Measurements from ENCODE around the gene SHROOM4. TPM values are rescaled to one million over a fixed set of nuclear protein-coding genes. Genes with fewer than 3 reads are reported as not detected.

SHROOM4 gene
- total RNA-seq, 4 donors from 2014 or later, result 8.6 to 15.1 (median 10.8) TPM

DNA sequence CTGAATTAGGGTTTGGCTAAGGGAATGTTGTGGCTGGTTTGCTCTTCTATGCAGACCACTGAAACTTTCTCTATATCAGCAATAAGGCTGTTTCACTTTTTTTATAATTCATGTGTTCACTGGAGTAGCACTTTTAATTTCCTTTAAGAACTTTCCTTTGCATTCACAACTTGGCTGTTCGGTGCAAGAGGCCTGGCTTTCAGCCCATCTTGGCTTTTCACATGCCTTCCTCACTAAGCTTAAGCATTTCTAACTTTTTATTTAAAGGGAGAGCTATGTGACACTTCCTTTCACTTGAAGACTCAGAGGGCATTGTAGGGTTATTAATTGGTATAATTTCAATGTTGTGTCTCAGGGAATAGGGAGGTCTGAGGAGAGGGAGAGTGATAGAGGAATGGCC, 142.3 kb downstream of the SHROOM4 start:
- Histone ChIP-seq H3K4me1 (no peaks in the 10 kb centered on the region), H3K27ac (no peak overlapping the region), H3K36me3 (no peaks in the 10 kb centered on the region), H3K27me3 (no peaks in the 10 kb centered on the region), H3K9me3 (no peaks in the 10 kb centered on the region), H3K4me3 (no peak overlapping the region)
- no peak for ATAC-seq
- WGBS, 2 donors (ENCODE audit: low coverage in 1 of 2), result 56% methylated on average over 1 of the region's 1 CpG; no CpG with 5 or more reads in 1 of the 2 donors
- TF ChIP-seq, protein P1, sequence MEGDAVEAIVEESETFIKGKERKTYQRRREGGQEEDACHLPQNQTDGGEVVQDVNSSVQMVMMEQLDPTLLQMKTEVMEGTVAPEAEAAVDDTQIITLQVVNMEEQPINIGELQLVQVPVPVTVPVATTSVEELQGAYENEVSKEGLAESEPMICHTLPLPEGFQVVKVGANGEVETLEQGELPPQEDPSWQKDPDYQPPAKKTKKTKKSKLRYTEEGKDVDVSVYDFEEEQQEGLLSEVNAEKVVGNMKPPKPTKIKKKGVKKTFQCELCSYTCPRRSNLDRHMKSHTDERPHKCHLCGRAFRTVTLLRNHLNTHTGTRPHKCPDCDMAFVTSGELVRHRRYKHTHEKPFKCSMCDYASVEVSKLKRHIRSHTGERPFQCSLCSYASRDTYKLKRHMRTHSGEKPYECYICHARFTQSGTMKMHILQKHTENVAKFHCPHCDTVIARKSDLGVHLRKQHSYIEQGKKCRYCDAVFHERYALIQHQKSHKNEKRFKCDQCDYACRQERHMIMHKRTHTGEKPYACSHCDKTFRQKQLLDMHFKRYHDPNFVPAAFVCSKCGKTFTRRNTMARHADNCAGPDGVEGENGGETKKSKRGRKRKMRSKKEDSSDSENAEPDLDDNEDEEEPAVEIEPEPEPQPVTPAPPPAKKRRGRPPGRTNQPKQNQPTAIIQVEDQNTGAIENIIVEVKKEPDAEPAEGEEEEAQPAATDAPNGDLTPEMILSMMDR (IDR thresholded peaks at IDR 0.05), result no peak
- TF ChIP-seq POLR2A (IDR thresholded peaks at IDR 0.05) (no peak), POLR2AphosphoS5 (IDR thresholded peaks at IDR 0.05) (no peak), EP300 (IDR thresholded peaks at IDR 0.05) (no peak)

DNA sequence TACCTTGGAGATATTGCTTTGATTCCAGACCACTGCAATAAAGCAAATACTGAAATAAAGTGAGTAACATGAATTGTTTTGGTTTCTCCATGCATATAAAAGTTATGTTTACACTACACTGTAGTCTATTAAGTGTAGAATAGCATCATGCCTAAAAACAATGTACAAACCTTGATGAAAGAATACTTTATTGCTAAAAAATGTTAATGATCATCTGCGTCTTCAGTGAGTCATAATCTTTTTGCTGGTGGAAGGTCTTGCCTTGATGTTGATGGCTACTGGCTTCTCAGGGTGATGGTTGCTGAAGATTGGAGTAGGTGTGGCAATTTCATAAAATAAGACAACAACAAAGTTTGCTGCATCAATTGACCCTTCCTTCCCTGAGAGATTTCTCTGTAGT, 145.1 kb downstream of the SHROOM4 start:
- TF ChIP-seq, protein P1 (IDR thresholded peaks at IDR 0.05), result no peak
- TF ChIP-seq POLR2A (IDR thresholded peaks at IDR 0.05), result no peak
- no peaks in the 10 kb centered on the region for H3K36me3 ChIP-seq
- no peak overlapping the region for H3K4me3 ChIP-seq
- H3K27me3 ChIP-seq, result no peaks in the 10 kb centered on the region
- H3K4me1 ChIP-seq, result no peaks in the 10 kb centered on the region
- ATAC-seq, result no peak
- H3K9me3 ChIP-seq, result no peaks in the 10 kb centered on the region
- WGBS, 2 donors (ENCODE audit: low coverage in 1 of 2), result 60 to 67% methylated on average over 1 of the region's 1 CpG
- no peak overlapping the region for H3K27ac ChIP-seq

DNA sequence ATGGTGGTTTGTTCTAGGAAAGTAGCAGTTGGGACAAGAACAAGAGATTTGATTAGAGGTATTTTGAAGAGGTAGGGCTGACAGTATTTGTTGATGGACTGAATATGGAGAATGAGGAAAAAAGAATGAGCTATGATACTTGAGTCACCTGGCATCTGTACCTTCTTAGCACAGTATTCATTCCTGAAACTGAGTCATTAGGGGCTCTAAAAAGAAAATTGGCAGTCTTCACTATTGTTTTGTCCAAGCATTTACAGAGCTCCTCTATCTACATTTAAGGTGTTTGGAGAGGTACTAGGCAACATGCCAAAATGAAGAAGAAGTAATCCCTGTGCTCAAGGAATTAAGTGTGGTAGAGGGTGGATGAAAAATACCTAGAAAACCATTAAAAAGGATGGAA, 165.8 kb downstream of the SHROOM4 start:
- Histone ChIP-seq H3K9me3 (no peaks in the 10 kb centered on the region), H3K4me1 (no peaks in the 10 kb centered on the region), H3K4me3 (no peak overlapping the region), H3K27ac (no peak overlapping the region), H3K27me3 (no peaks in the 10 kb centered on the region), H3K36me3 (no peaks in the 10 kb centered on the region)
- TF ChIP-seq POLR2A (IDR thresholded peaks at IDR 0.05) (no peak), POLR2AphosphoS5 (IDR thresholded peaks at IDR 0.05) (no peak), EP300 (IDR thresholded peaks at IDR 0.05) (no peak)
- TF ChIP-seq, protein P1 (IDR thresholded peaks at IDR 0.05), result no peak
- ATAC-seq, result no peak

DNA sequence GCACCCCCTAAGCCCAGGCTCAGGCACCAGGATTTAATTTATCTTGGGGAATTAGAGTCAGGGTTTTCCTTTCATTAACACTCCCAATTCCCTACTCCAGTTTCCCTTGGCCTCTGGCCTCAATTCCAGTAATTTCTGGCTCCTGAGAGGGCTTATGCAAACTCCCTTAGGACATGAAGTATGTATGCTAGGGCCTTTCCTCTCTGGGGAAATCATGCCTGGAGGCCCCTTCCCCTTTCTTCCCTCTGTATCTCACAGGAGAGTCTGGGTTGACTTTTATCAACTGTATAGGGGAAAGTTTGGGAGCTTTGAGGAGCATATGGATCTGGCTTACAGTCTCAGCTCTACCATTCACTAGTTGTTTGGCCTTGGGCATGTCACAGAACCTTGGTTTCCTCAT, 169.5 kb downstream of the SHROOM4 start:
- H3K27me3 ChIP-seq, result no peaks in the 10 kb centered on the region
- H3K4me1 ChIP-seq, result no peaks in the 10 kb centered on the region
- no peak overlapping the region for H3K27ac ChIP-seq
- H3K4me3 ChIP-seq, result no peak overlapping the region
- TF ChIP-seq, protein P1 (IDR thresholded peaks at IDR 0.05), result no peak
- TF ChIP-seq POLR2A (IDR thresholded peaks at IDR 0.05) (no peak), EP300 (IDR thresholded peaks at IDR 0.05) (no peak), POLR2AphosphoS5 (IDR thresholded peaks at IDR 0.05) (no peak)
- H3K36me3 ChIP-seq, result no peaks in the 10 kb centered on the region
- ATAC-seq, result no peak
- H3K9me3 ChIP-seq, result no peaks in the 10 kb centered on the region

GRCh38 chrX:50643525-50644137, 170.4 kb downstream of the SHROOM4 start:
- WGBS, 2 donors (ENCODE audit: low coverage in 1 of 2), result 80 to 83% methylated on average over 1 to 2 of the region's 7 CpGs
- Histone ChIP-seq H3K4me3 (peak overlapping the region in 1 of 2 donors; percentile 32), H3K27me3 (no peaks in the 10 kb centered on the region), H3K36me3 (no peaks in the 10 kb centered on the region), H3K27ac (peak overlapping the region in 1 of 4 donors; percentile 7), H3K4me1 (no peaks in the 10 kb centered on the region), H3K9me3 (no peaks in the 10 kb centered on the region)
- ATAC-seq, result peak; percentile 56
- TF ChIP-seq POLR2A (IDR thresholded peaks at IDR 0.05), result no peak

Measured in gastroesophageal sphincter (tissue), 4 donors.